HG03558 (cell line): Measurements from ENCODE around the gene APOL5.
"Not testable (repeated sequence)": the region's sequence is repeated elsewhere in the genome, so short reads cannot be mapped to it uniquely, and the experiment has no call there.

ENCODE experiments used
- ATAC-seq: cut with Tn5 transposase; IDR thresholded peaks from one replicate; pipeline ENCODE4 v1.9.1; 2021; ENCODE audit warnings: moderate number of reproducible peaks; ENCODE audit not compliant: unreplicated experiment; ENCODE audit errors: extremely low read depth

Gene APOL5

GRCh38 chr22:35708917-35709316, 8.8 kb upstream of the APOL5 start:
- no peak for ATAC-seq

- ATAC-seq: no peak
These were observed 6.3 kb upstream of the APOL5 start for GRCh38 chr22:35711336-35711735.

- no peak for ATAC-seq
These were observed 5.0 kb upstream of the APOL5 start for GRCh38 chr22:35712672-35713071.

GRCh38 chr22:35719212-35719875, 1.7 kb downstream of the APOL5 start:
- ATAC-seq: no peak

GRCh38 chr22:35721960-35722359, 4.3 kb downstream of the APOL5 start:
- ATAC-seq: no peak

GRCh38 chr22:35725521-35725920, 7.8 kb downstream of the APOL5 start:
- no peak for ATAC-seq

GRCh38 chr22:35726398-35726797, 8.7 kb downstream of the APOL5 start:
- no peak for ATAC-seq

- no peak for ATAC-seq
These were observed 9.3 kb downstream of the APOL5 start for GRCh38 chr22:35726933-35727332.

GRCh38 chr22:35727436-35727835, 9.8 kb downstream of the APOL5 start:
- ATAC-seq: no peak

GRCh38 chr22:35728639-35729308, 11.1 kb downstream of the APOL5 start:
- ATAC-seq: no peak

- no peak for ATAC-seq
These were observed 11.6 kb downstream of the APOL5 start for GRCh38 chr22:35729309-35729698.

GRCh38 chr22:35731321-35731720, 13.6 kb downstream of the APOL5 start:
- ATAC-seq: no peak

- ATAC-seq: no peak
These were observed 14.4 kb downstream of the APOL5 start for GRCh38 chr22:35732116-35732515.

GRCh38 chr22:35733036-35733435, 15.4 kb downstream of the APOL5 start:
- ATAC-seq: no peak

GRCh38 chr22:35733791-35734516, 16.3 kb downstream of the APOL5 start:
- ATAC-seq: no peak

GRCh38 chr22:35734517-35734827, 16.8 kb downstream of the APOL5 start:
- no peak for ATAC-seq

GRCh38 chr22:35735542-35735941, 17.9 kb downstream of the APOL5 start:
- no peak for ATAC-seq

- no peak for ATAC-seq
These were observed 18.5 kb downstream of the APOL5 start for GRCh38 chr22:35736166-35736565.

GRCh38 chr22:35736701-35737100, 19.0 kb downstream of the APOL5 start:
- ATAC-seq: no peak

GRCh38 chr22:35737886-35738285, 20.2 kb downstream of the APOL5 start:
- ATAC-seq: not testable (repeated sequence)

- no peak for ATAC-seq
These were observed 21.6 kb downstream of the APOL5 start for GRCh38 chr22:35739076-35739930.
